Activated naive CD8-positive, alpha-beta T cell treated with anti-CD3 and anti-CD28 coated beads, Interleukin-2, amount 50 U/mL, for 24 hours (primary cell): ENCODE results near the gene PEDS1.
A peak's percentile ranks its signal among the peaks of the same experiment; 100 is the strongest.
"Not testable (repeated sequence)": the region's sequence is repeated elsewhere in the genome, so short reads cannot be mapped to it uniquely, and the experiment has no call there.

Experiments used
- ATAC-seq: fragments of 150-1000 bp; cut with Tn5 transposase; one replicate; pipeline ENCODE4 v1.10.0; 2021
- DNase-seq: peaks from one replicate; pipeline ENCODE4 v3.0.0; 2021
- H3K27ac Mint-ChIP-seq: one replicate; pipeline ENCODE4 v1.8.0; 2021; ENCODE audit warnings: mild to moderate bottlenecking, mixed read lengths
- H3K27me3 Mint-ChIP-seq: one replicate; pipeline ENCODE4 v1.8.0; 2021; ENCODE audit warnings: mixed read lengths
- H3K36me3 Mint-ChIP-seq: one replicate; pipeline ENCODE4 v1.8.0; 2021; ENCODE audit warnings: low read depth, mixed read lengths
- H3K4me1 Mint-ChIP-seq: one replicate; pipeline ENCODE4 v1.8.0; 2021; ENCODE audit warnings: mixed read lengths
- H3K4me3 Mint-ChIP-seq: one replicate; pipeline ENCODE4 v1.8.0; 2021; ENCODE audit warnings: mild to moderate bottlenecking, moderate library complexity, mixed read lengths
- H3K9me3 Mint-ChIP-seq: one replicate; pipeline ENCODE4 v1.8.0; 2021; ENCODE audit warnings: mixed read lengths

The PEDS1 gene

DNA sequence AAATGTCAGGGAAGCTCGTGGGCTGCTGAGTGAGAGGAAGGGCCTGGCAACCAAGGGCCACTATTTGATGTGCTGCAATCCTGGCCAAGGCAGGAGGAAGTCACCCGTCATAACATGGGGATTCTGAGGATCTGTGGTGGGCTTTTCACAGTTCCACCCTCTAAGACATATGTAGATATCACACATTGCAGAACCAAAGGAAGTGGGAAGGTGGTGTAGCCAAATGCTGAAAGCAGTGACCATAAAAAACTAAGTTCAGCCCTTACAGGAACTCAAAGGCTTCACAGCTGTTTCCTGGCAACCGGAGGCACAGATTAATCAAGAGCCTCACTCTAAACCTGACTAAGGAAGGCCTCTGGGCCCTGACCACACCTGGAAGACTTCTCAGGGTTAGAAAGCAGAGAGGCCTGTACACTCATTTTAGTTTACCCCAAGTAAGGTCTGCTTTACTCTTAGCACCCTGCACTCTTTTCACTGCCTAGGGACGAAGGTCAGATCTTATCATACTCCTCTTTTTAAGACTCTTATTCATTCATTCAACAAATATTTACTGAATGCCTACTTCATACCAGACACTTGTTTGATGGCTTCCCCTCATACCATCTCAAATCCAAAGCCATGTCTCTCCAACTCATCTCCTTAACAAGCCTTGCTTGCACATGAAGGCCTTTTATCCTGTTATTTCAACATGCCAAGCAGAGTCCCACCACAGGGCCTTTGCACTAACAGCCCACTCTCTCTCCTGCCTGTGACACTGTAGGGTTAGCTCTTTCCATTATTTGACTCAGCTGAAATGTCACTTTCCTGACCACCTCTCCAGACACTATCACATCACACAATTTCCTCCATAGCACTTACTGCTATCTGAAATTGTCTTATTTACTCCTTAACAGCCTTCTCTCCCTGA lies 43.1 kb downstream of the PEDS1 start:
- Mint-ChIP-seq H3K4me3 (peak overlapping the region; percentile 100), H3K36me3 (peaks cover 44% of the 10 kb centered on the region), H3K27me3 (no peaks in the 10 kb centered on the region)

DNA sequence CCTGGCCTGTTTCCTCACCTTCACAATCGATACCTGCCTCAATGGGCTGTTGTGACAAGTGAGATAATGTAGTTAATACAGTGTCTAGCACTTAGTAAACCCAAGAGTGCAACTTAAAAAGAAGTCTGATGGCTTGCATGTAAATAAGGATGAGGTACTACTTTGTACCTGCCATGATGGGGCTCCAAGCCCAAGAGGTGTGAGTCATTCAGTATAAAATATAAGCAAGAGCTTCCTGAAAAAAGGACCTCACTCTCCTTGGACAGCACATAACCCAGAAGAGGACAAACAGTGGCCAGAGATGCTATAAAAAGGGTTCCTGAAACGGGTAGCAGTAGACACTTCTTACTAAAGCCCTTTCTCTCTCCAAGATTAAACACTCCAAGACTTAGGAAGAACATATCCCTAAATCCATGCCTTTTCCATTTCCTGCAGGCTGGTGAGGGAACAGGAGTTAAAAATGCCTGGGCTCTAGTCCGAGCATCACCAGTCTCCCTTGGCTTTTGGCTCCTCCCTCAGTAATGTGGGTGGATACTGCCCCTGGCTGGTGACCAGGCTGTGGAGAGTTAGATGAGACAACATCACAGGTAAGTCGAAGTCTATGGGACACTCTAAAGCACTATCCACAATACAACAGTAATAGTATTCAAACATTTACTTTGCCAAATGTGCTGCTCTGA lies 44.8 kb downstream of the PEDS1 start:
- Mint-ChIP-seq H3K4me1 (peaks cover 80% of the 10 kb centered on the region), H3K4me3 (peak overlapping the region; percentile 44), H3K27me3 (no peaks in the 10 kb centered on the region), H3K36me3 (peaks cover 47% of the 10 kb centered on the region), H3K9me3 (no peaks in the 10 kb centered on the region), H3K27ac (peak overlapping the region; percentile 80)
- no peak for DNase-seq
- ATAC-seq: no peak

More for the DNA sequence above, 43.1 kb downstream of the PEDS1 start:
- peaks cover 85% of the 10 kb centered on the region for H3K4me1 Mint-ChIP-seq
- peak; percentile 58 for ATAC-seq
- peak overlapping the region; percentile 94 for H3K27ac Mint-ChIP-seq
- no peaks in the 10 kb centered on the region for H3K9me3 Mint-ChIP-seq
- peak; percentile 53 for DNase-seq

DNA sequence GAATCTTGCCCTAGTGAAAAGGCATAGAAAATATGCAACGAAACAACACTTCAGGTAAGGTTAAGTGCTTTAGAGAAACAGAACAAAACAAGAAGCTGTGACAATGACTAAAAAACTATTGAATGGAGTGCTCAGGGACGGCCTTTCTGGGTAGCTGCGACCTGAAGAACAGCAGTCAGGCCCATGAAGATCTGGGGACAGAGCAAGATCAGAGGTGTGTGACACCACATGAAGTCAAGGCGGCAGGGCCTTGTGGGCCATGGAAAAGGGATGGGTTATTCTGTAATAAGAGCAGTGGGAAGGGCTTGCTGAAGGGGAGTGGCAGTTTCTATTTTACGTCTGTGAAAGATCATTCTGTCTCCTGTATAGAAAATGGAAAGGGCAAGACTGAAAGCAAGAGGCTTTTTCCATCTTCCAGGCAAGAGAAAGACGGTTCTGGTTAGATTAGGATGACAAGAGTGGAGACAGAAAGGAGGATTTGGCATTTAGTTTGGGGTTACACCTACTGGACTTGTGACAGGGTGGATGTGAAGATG lies 45.7 kb downstream of the PEDS1 start:
- Mint-ChIP-seq H3K4me1 (peaks cover 82% of the 10 kb centered on the region), H3K9me3 (no peaks in the 10 kb centered on the region), H3K27ac (peak overlapping the region; percentile 65), H3K4me3 (no peak overlapping the region), H3K27me3 (no peaks in the 10 kb centered on the region), H3K36me3 (peaks cover 51% of the 10 kb centered on the region)
- no peak for DNase-seq
- no peak for ATAC-seq

DNA sequence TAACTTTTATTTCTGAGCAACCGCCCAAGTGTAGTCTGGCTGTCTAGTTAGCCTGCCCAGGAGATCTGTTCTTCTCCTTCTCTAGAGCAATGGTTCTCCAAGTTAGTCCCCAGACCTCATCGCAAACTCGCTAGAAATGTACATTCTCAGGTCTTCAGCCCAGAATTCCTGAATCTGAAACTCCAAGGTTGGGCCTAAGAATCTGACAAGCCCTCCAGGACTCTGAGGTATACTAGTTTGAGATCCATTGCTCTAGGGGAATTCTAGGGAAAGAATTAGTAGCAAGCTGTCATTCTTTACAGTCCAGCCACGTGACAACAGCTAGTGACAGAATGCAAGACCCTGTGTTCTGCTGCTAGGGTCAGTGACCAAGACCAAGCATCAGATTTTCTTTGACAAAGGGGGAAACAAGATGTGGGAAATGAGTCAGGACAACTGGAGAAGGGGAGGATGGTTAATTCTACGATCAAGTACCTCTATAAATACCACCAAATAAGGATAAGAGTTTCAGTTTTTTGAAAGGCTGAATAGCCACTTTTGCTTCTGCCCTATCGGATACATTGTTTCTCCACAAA lies 46.4 kb downstream of the PEDS1 start:
- no peak for ATAC-seq
- Mint-ChIP-seq H3K27ac (no peak overlapping the region), H3K27me3 (no peaks in the 10 kb centered on the region), H3K36me3 (peaks cover 50% of the 10 kb centered on the region), H3K4me3 (no peak overlapping the region), H3K4me1 (peaks cover 85% of the 10 kb centered on the region), H3K9me3 (no peaks in the 10 kb centered on the region)
- DNase-seq: no peak

- not testable (repeated sequence) for H3K9me3 Mint-ChIP-seq, H3K27me3 Mint-ChIP-seq, DNase-seq, ATAC-seq, H3K4me3 Mint-ChIP-seq, H3K27ac Mint-ChIP-seq
- peaks cover 52% of the 10 kb centered on the region for H3K36me3 Mint-ChIP-seq
- peaks cover 85% of the 10 kb centered on the region for H3K4me1 Mint-ChIP-seq
These were observed 46.9 kb downstream of the PEDS1 start for GRCh38 chr20:50106669-50107068.
